Raji (cell line): Measurements from ENCODE around the gene CENPI.

ENCODE experiments used
- POLR2A ChIP-seq: IDR thresholded peaks from 2 replicates; pipeline ENCODE4 v1.6.1; 2011; ENCODE audit warnings: low read depth, low read length, control low read depth; ENCODE audit not compliant: insufficient read depth

The CENPI gene

DNA sequence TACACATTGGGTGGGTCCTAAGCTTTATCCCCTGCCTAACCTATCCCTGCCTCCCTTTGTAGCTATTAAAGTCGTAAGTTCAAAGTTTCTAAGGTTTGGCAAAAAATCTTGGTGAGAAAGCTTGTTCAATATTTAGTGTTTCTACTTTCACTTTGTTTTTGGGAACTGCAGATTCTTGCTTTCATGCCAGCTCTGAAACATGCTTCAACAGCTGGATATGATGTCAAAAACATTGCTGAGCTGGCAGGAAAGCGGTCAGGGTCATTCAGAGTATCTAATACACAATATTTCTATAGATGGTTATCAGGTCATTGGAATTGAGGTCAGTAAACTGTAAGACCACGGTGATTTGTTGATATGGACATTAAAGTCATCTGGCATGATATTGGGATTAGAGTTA is 19.7 kb downstream of the CENPI start:
- no peak for TF ChIP-seq POLR2A

DNA sequence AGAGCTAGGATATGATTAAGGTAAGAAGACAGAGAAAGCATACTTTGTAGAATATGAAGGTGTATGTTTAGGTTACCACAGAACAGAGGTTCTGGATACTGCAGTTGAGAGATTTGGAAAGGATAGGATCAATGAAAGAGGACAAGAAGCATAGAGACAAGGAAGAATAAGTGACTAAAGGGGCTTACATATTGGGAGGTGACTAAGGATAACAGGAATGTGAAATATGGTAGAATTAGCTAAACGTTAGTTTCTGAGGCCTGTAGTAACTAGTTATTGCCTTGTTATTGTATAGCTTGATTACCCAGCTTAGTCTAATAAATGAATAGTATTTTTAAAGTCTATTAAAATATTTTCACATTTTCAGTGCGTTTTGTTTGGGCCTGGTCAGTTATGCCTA is 38.2 kb downstream of the CENPI start:
- TF ChIP-seq POLR2A = no peak
